Measurements from ENCODE around the gene PDK2. TPM values are rescaled to one million over a fixed set of nuclear protein-coding genes. Genes with fewer than 3 reads are reported as not detected.
A peak's percentile ranks its signal among the peaks of the same experiment; 100 is the strongest.

Gene PDK2
- total and polyA plus RNA-seq, 10 of the 15 experiments (the other 5 are each of a cell fraction or from before 2014, with no cell fraction given): 0.98 to 22.6 (median 12.3) TPM

DNA sequence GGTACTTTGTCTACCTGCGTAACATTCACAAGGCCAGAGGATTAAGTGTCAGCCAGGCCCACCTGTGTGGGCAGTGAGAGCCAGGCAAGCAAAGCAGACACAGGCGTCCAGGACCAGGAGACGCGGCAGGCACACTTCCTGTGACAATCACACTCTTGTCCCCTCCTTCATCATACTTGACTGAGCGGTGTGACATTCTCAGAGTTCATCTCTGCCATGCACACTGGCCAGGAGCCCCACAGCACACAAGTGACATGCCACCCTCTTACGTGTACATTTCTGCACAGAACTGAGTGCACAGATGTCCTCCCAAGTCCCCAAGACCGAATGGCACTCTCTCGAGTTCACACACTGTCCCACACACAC, 46.6 kb downstream of the PDK2 start:
- no peak for FAIRE-seq
- DNase-seq (ENCODE audit: low read depth, low spot score): no peak
- H3K9me3 ChIP-seq (replicated peaks; ENCODE audit: control insufficient read depth, insufficient read depth, low read length): no peaks in the 10 kb centered on the region
- ChIA-PET CTCF (interaction anchor here (1.0 to 6.9 kb wide), 9 partner anchors 10 to 47 kb away, joined by 3 to 87 read pairs (median 9); partner anchors contain the start of genes PPP1R9B and SGCA), POLR2A (interaction anchor here (1.2 to 1.8 kb wide), 2 partner anchors 20 to 46 kb away, joined by 3 to 5 read pairs; no protein-coding TSS in a partner anchor), SMC1A (ENCODE audit: uncharacterized antibody, unreplicated experiment) (interaction anchor here (1.2 to 3.7 kb wide), 3 partner anchors 11 to 22 kb away, joined by 4 to 29 read pairs (median 4); no protein-coding TSS in a partner anchor), RAD21 (ENCODE audit: unreplicated experiment) (interaction anchor here (0.7 to 0.9 kb wide), 2 partner anchors 19 to 27 kb away, joined by 3 read pairs; no protein-coding TSS in a partner anchor)
- no peak overlapping the region for H3K27ac ChIP-seq (ENCODE audit: control insufficient read depth, insufficient read depth)
- no peaks in the 10 kb centered on the region for H3K27me3 ChIP-seq (replicated peaks in 1 of 2; ENCODE audit: control insufficient read depth in 2 of 2, insufficient read depth in 2 of 2, low read length in 1 of 2)
- no TSS peak for BruUV-seq (replicated peaks)
- ATAC-seq: no peak
- peak overlapping the region; percentile 27; the same call in 1 of the 2 replicates for H3K4me3 ChIP-seq
- H3K79me2 ChIP-seq (ENCODE audit: control insufficient read depth, insufficient read depth, low read length): peaks cover 50% of the 10 kb centered on the region
- 0 out of 2 replicates have a peak overlapping the region, but pooled peaks have one; percentile 5 for H3K4me2 ChIP-seq (ENCODE audit: control insufficient read depth, insufficient read depth)
- WGBS (ENCODE audit: insufficient coverage, insufficient replicate concordance, low lambda C conversion rate, missing lambda C conversion rate): 25% methylated on average over 8 of the region's 8 CpGs
- H3K9ac ChIP-seq (ENCODE audit: control insufficient read depth, insufficient read depth, low read length): no peak overlapping the region
- H3K36me3 ChIP-seq (ENCODE audit: control insufficient read depth in 2 of 2, insufficient read depth in 2 of 2, low read length in 1 of 2): peaks cover 64 to 77% of the 10 kb centered on the region in 2 experiments
- intact Hi-C loops (cut with micrococcal nuclease; ENCODE audit: unreplicated experiment): no loop called here
- H4K20me1 ChIP-seq (ENCODE audit: control insufficient read depth, insufficient read depth): peaks cover 22% of the 10 kb centered on the region
- H2AFZ ChIP-seq (ENCODE audit: control insufficient read depth, low read depth, low read length): no peak overlapping the region
- peaks cover 52% of the 10 kb centered on the region for H3K4me1 ChIP-seq (ENCODE audit: control insufficient read depth, insufficient read depth, low read length)
- in situ Hi-C loops (cut with MboI): no loop called here
- TF ChIP-seq POU2F2 (IDR thresholded peaks at IDR 0.05; ENCODE audit: borderline replicate concordance, low read depth, low read length) (no peak), HCFC1 (IDR thresholded peaks at IDR 0.05; ENCODE audit: low read length) (no peak), TAF1 (IDR thresholded peaks at IDR 0.05; ENCODE audit: borderline replicate concordance, low read depth, low read length) (no peak), RUNX3 (IDR thresholded peaks at IDR 0.05; ENCODE audit: low read length) (no peak), TCF7 (IDR thresholded peaks at IDR 0.05; ENCODE audit: borderline replicate concordance) (no peak), RB1 (IDR thresholded peaks at IDR 0.05; ENCODE audit: borderline replicate concordance) (no peak), NKRF (conservative IDR thresholded peaks at IDR 0.05) (no peak), LARP7 (IDR thresholded peaks at IDR 0.05) (no peak), GABPA (IDR thresholded peaks at IDR 0.05; ENCODE audit: low read depth) (no peak), USF2 (IDR thresholded peaks at IDR 0.05; ENCODE audit: borderline replicate concordance, low read depth, low read length) (no peak), ZNF384 (IDR thresholded peaks at IDR 0.05; ENCODE audit: borderline replicate concordance, low read depth, low read length) (no peak), FOXM1 (IDR thresholded peaks at IDR 0.05; ENCODE audit: low read depth, low read length) (no peak)
- TF ChIP-seq, protein P1, sequence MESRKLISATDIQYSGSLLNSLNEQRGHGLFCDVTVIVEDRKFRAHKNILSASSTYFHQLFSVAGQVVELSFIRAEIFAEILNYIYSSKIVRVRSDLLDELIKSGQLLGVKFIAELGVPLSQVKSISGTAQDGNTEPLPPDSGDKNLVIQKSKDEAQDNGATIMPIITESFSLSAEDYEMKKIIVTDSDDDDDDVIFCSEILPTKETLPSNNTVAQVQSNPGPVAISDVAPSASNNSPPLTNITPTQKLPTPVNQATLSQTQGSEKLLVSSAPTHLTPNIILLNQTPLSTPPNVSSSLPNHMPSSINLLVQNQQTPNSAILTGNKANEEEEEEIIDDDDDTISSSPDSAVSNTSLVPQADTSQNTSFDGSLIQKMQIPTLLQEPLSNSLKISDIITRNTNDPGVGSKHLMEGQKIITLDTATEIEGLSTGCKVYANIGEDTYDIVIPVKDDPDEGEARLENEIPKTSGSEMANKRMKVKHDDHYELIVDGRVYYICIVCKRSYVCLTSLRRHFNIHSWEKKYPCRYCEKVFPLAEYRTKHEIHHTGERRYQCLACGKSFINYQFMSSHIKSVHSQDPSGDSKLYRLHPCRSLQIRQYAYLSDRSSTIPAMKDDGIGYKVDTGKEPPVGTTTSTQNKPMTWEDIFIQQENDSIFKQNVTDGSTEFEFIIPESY (IDR thresholded peaks at IDR 0.05): no peak
- TF ChIP-seq, protein P2, sequence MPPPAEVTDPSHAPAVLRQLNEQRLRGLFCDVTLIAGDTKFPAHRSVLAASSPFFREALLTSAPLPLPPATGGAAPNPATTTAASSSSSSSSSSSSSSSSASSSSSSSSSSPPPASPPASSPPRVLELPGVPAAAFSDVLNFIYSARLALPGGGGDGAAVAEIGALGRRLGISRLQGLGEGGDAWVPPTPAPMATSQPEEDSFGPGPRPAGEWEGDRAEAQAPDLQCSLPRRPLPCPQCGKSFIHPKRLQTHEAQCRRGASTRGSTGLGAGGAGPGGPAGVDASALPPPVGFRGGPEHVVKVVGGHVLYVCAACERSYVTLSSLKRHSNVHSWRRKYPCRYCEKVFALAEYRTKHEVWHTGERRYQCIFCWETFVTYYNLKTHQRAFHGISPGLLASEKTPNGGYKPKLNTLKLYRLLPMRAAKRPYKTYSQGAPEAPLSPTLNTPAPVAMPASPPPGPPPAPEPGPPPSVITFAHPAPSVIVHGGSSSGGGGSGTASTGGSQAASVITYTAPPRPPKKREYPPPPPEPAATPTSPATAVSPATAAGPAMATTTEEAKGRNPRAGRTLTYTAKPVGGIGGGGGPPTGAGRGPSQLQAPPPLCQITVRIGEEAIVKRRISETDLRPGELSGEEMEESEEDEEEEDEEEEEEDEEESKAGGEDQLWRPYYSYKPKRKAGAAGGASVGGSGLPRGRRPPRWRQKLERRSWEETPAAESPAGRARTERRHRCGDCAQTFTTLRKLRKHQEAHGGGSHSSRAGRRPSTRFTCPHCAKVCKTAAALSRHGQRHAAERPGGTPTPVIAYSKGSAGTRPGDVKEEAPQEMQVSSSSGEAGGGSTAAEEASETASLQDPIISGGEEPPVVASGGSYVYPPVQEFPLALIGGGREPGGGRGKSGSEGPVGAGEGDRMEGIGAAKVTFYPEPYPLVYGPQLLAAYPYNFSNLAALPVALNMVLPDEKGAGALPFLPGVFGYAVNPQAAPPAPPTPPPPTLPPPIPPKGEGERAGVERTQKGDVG (CRISPR knock-in tag; IDR thresholded peaks at IDR 0.05): no peak
- TF ChIP-seq, protein P3, sequence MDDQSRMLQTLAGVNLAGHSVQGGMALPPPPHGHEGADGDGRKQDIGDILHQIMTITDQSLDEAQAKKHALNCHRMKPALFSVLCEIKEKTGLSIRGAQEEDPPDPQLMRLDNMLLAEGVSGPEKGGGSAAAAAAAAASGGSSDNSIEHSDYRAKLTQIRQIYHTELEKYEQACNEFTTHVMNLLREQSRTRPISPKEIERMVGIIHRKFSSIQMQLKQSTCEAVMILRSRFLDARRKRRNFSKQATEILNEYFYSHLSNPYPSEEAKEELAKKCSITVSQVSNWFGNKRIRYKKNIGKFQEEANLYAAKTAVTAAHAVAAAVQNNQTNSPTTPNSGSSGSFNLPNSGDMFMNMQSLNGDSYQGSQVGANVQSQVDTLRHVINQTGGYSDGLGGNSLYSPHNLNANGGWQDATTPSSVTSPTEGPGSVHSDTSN (IDR thresholded peaks at IDR 0.05; ENCODE audit: insufficient replicate concordance, low read depth, low read length): no peak
